A549 (cell line): Measurements from ENCODE around the gene SIK2. TPM values are rescaled to one million over a fixed set of nuclear protein-coding genes. Genes with fewer than 3 reads are reported as not detected.

Source experiments
- ATAC-seq, 2 experiments: fragments of 200-7000 bp in 1 of 2; fragments of >200 bp in 1 of 2; cut with Nextera tagmentation in 1 of 2; cut with Tn5 transposase in 1 of 2; 3 replicates each; pipeline versions ENCODE4 v1.8.0 to v1.9.1; 2018 to 2020; ENCODE audit warnings: mild to moderate bottlenecking in 1 of 2, moderate library complexity in 1 of 2
- CTCF ChIA-PET: fragments of 300-600 bp; sonication (Branson Sonifier 250); formaldehyde crosslinking; extraction: SDS; loops from one replicate; lab custom pipeline; 2021; ENCODE audit warnings: antibody characterized with exemption, inconsistent platforms; lab: Yijun Ruan, JAX
- POLR2A ChIA-PET: fragments of 350-600 bp; formaldehyde crosslinking; extraction: SDS; loops from one replicate; lab custom pipeline; 2021; ENCODE audit warnings: antibody characterized with exemption, inconsistent platforms; lab: Yijun Ruan, JAX
- DNase-seq, 2 experiments: peaks; one replicate each; pipeline versions ENCODE4 v3.0.0 to v3.0.0-alpha.2; 2011 to 2016; ENCODE audit warnings: low read depth in 1 of 2, low spot score in 1 of 2
- FAIRE-seq: peaks from 2 replicates; lab custom pipeline; 2011; peaks lifted over from hg19 to GRCh38; lab: Jason Lieb, UNC
- H3K27ac ChIP-seq, 2 experiments: fragments of >200 bp; sonication (Bioruptor Twin); formaldehyde crosslinking; 3 replicates each; pipeline ENCODE4 v1.5.1; 2016 to 2017
- H3K4me1 ChIP-seq: fragments of >200 bp; sonication (Bioruptor Twin); formaldehyde crosslinking; 3 replicates; pipeline ENCODE4 v1.6.1; 2016
- H3K4me2 ChIP-seq: fragments of >200 bp; sonication (Bioruptor Twin); formaldehyde crosslinking; 3 replicates; pipeline ENCODE4 v1.6.1; 2016
- H3K4me3 ChIP-seq: fragments of >200 bp; sonication (Bioruptor Twin); formaldehyde crosslinking; 3 replicates; pipeline ENCODE4 v1.5.1; 2016
- H3K9me3 ChIP-seq: fragments of >200 bp; sonication (Bioruptor Twin); formaldehyde crosslinking; 3 replicates; pipeline ENCODE4 v1.6.1; 2016
- CBX2 ChIP-seq: fragments of 200-600 bp; sonication (generic); IDR thresholded peaks from 2 replicates; pipeline ENCODE4 v1.6.1; 2016; ENCODE audit warnings: low read depth, mild to moderate bottlenecking, borderline replicate concordance
- CBX8 ChIP-seq: fragments of 200-600 bp; sonication (generic); IDR thresholded peaks from 2 replicates; pipeline ENCODE4 v1.6.1; 2016
- CEBPB ChIP-seq, 2 experiments: fragments of >200 bp in 1 of 2; sonication (Bioruptor Twin) in 1 of 2; formaldehyde crosslinking in 1 of 2; IDR thresholded peaks; 2 replicates each; pipeline ENCODE4 v1.6.1; 2012 to 2016
- CHD2 ChIP-seq: fragments of 150-350 bp; IDR thresholded peaks from 2 replicates; pipeline ENCODE4 v1.6.1; 2014; ENCODE audit warnings: low read length; ENCODE audit not compliant: partially characterized antibody
- CTCF ChIP-seq: fragments of >200 bp; sonication (Bioruptor Twin); formaldehyde crosslinking; IDR thresholded peaks from 3 replicates; pipeline ENCODE4 v1.5.1; 2016
- EHF ChIP-seq: fragments of 250-450 bp; sonication (Bioruptor Pico); IDR thresholded peaks from 2 replicates; pipeline ENCODE4 v1.5.0; 2020; ENCODE audit warnings: mild to moderate bottlenecking
- JUNB ChIP-seq: fragments of >200 bp; sonication (Bioruptor Twin); formaldehyde crosslinking; IDR thresholded peaks from 2 replicates; pipeline ENCODE4 v1.6.1; 2016
- KDM1A ChIP-seq: fragments of 200-600 bp; sonication (generic); IDR thresholded peaks from 2 replicates; pipeline ENCODE4 v1.6.1; 2016; ENCODE audit warnings: low read depth, mild to moderate bottlenecking
- KDM5A ChIP-seq: fragments of 200-600 bp; sonication (generic); IDR thresholded peaks from 2 replicates; pipeline ENCODE4 v1.6.1; 2016; ENCODE audit warnings: antibody characterized with exemption, mild to moderate bottlenecking
- MAFK ChIP-seq: fragments of 450-650 bp; IDR thresholded peaks from 2 replicates; pipeline ENCODE4 v1.6.1; 2014; ENCODE audit not compliant: partially characterized antibody
- RFX5 ChIP-seq: fragments of 450-650 bp; IDR thresholded peaks from 2 replicates; pipeline ENCODE4 v1.7.1; 2014; ENCODE audit warnings: antibody characterized with exemption, mild to moderate bottlenecking, moderate library complexity
- RNF2 ChIP-seq: fragments of 200-600 bp; sonication (generic); IDR thresholded peaks from 2 replicates; pipeline ENCODE4 v1.6.1; 2016; ENCODE audit warnings: low read depth, mild to moderate bottlenecking, antibody characterized with exemption, moderate library complexity, borderline replicate concordance
- SMC3 ChIP-seq: fragments of >200 bp; sonication (Bioruptor Twin); formaldehyde crosslinking; IDR thresholded peaks from 3 replicates; pipeline ENCODE4 v1.6.1; 2018; ENCODE audit warnings: inconsistent platforms
- TP53 ChIP-seq: fragments of 250-450 bp; sonication (Bioruptor Pico); IDR thresholded peaks from 2 replicates; pipeline ENCODE4 v1.5.0; 2021; ENCODE audit warnings: mild to moderate bottlenecking, moderate library complexity
- WGBS: methylation state at CpG from one replicate; pipeline ENCODE4 v1.1.6; 2017; ENCODE audit errors: missing lambda C conversion rate; 5-methylcytosine and 5-hydroxymethylcytosine counted together
- polyA plus RNA-seq, 4 experiments: library from polyadenylated mRNA; depleted of rRNA in 3 of 4; stranded (reverse); fragments of >200 nt; fragmentation: RNase III in 1 of 4; extraction: RNeasy Plus Mini Kit Qiagen cat#74134 plus additional on column Dnase treatment in 1 of 4; gene quantifications; 2 replicates in 3 of 4; 3 replicates in 1 of 4; pipeline ENCODE4 v1.2.3, GENCODE V29; 2011 to 2017
- TF ChIP-seq, protein P1 (sequence below): IDR thresholded peaks from 2 replicates; pipeline ENCODE4 v1.6.1; 2012
- TF ChIP-seq, protein P2 (sequence below): fragments of 250-450 bp; sonication (Bioruptor Pico); IDR thresholded peaks from 2 replicates; pipeline ENCODE4 v1.5.0; 2020; ENCODE audit warnings: low read depth, mild to moderate bottlenecking, moderate library complexity
- TF ChIP-seq, protein P3 (sequence below): fragments of >200 bp; sonication (Bioruptor Twin); formaldehyde crosslinking; IDR thresholded peaks from 2 replicates; pipeline ENCODE4 v1.6.1; 2016
- TF ChIP-seq, protein P4 (sequence below): fragments of >200 bp; sonication (Bioruptor Twin); formaldehyde crosslinking; IDR thresholded peaks from 3 replicates; pipeline ENCODE4 v1.6.1; 2016

SIK2 gene
- polyA plus RNA-seq, 2 of the 4 experiments (the other 2 are of a cell fraction), result 4.5 to 9.0 TPM

DNA sequence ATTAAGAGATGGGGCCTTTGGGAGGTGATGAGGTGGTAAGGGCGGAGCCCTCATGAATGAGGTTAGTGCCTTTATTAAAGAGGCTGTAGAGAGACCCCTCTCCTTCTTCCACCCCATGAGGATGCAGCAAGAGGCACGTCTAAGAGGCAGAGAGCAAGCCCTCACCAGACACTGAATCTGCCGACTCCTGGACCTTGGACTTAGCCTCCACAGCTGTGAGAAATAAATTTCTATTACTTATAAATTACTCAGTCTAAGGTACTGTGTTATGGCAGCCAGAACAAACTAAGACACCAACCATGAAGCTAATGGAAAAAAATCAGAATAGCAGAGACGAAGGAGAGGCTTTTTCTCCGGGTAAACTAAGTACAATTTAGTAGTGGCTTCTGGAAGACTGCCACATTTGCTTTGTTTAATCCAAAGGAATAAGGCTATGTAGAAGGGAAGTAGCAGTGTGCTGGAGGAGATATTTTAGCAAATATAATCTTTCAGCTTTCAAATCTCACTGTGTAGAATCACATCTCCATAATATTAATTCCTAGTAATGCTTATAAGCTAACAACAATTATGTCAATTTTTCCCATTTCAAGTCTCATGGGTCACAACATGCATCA lies 12.3 kb upstream of the SIK2 start:
- whole genome bisulfite sequencing, result 54% methylated on average over 5 of the region's 5 CpGs
- no peak for DNase-seq
- no peak for TF ChIP-seq CBX2
- no peak for TF ChIP-seq TP53 (CRISPR knock-in tag)
- TF ChIP-seq RFX5, result no peak
- TF ChIP-seq, protein P1, sequence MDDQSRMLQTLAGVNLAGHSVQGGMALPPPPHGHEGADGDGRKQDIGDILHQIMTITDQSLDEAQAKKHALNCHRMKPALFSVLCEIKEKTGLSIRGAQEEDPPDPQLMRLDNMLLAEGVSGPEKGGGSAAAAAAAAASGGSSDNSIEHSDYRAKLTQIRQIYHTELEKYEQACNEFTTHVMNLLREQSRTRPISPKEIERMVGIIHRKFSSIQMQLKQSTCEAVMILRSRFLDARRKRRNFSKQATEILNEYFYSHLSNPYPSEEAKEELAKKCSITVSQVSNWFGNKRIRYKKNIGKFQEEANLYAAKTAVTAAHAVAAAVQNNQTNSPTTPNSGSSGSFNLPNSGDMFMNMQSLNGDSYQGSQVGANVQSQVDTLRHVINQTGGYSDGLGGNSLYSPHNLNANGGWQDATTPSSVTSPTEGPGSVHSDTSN, result no peak
- no peak for TF ChIP-seq KDM1A
- TF ChIP-seq, protein P2, sequence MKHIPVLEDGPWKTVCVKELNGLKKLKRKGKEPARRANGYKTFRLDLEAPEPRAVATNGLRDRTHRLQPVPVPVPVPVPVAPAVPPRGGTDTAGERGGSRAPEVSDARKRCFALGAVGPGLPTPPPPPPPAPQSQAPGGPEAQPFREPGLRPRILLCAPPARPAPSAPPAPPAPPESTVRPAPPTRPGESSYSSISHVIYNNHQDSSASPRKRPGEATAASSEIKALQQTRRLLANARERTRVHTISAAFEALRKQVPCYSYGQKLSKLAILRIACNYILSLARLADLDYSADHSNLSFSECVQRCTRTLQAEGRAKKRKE (CRISPR knock-in tag), result no peak
- no peak for TF ChIP-seq JUNB
- TF ChIP-seq, protein P3, sequence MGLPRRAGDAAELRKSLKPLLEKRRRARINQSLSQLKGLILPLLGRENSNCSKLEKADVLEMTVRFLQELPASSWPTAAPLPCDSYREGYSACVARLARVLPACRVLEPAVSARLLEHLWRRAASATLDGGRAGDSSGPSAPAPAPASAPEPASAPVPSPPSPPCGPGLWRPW, result no peak
- TF ChIP-seq CHD2, result no peak
- TF ChIP-seq CEBPB (IDR thresholded peaks at IDR 0.05), result no peak
- TF ChIP-seq, protein P4, sequence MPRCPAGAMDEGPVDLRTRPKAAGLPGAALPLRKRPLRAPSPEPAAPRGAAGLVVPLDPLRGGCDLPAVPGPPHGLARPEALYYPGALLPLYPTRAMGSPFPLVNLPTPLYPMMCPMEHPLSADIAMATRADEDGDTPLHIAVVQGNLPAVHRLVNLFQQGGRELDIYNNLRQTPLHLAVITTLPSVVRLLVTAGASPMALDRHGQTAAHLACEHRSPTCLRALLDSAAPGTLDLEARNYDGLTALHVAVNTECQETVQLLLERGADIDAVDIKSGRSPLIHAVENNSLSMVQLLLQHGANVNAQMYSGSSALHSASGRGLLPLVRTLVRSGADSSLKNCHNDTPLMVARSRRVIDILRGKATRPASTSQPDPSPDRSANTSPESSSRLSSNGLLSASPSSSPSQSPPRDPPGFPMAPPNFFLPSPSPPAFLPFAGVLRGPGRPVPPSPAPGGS, result no peak
- no peak for TF ChIP-seq EHF (CRISPR knock-in tag)
- TF ChIP-seq KDM5A, result no peak
- TF ChIP-seq RNF2, result no peak
- no peak for TF ChIP-seq CBX8
- TF ChIP-seq SMC3, result no peak
- ATAC-seq, result no peak
- FAIRE-seq, result no peak
- H3K4me3 ChIP-seq, result no peak overlapping the region
- H3K9me3 ChIP-seq, result no peaks in the 10 kb centered on the region
- POLR2A ChIA-PET, result no interaction called here
- no peaks in the 10 kb centered on the region for H3K4me1 ChIP-seq
- CTCF ChIA-PET, result interaction anchor here (0.8 to 7.3 kb wide), 5 partner anchors 18 to 252 kb away, joined by 3 to 59 read pairs (median 4); no protein-coding TSS in a partner anchor
- H3K27ac ChIP-seq, result no peak overlapping the region
- H3K4me2 ChIP-seq, result no peak overlapping the region

- ChIA-PET CTCF (interaction anchor here (1.2 to 7.3 kb wide), 2 partner anchors 186 to 250 kb away, joined by 3 to 59 read pairs; no protein-coding TSS in a partner anchor), POLR2A (no interaction called here)
- FAIRE-seq (no peak), DNase-seq (no peak), ATAC-seq (no peak)
- Histone ChIP-seq H3K27ac (no peak overlapping the region), H3K4me2 (no peak overlapping the region), H3K4me3 (no peak overlapping the region), H3K4me1 (no peaks in the 10 kb centered on the region), H3K9me3 (no peaks in the 10 kb centered on the region)
- 69% methylated on average over 4 of the region's 4 CpGs for WGBS
- TF ChIP-seq MAFK (no peak), CTCF (no peak)
Observed at GRCh38 chr11:111591187-111591960, 10.9 kb upstream of the SIK2 start.
